GM21528 (cell line): ENCODE data around the gene PACRG.

Experiments used
- ATAC-seq: cut with Tn5 transposase; IDR thresholded peaks from one replicate; pipeline ENCODE4 v1.9.1; 2021; ENCODE audit warnings: mild to moderate bottlenecking, moderate library complexity; ENCODE audit not compliant: unreplicated experiment, low FRiP score

Gene PACRG

DNA sequence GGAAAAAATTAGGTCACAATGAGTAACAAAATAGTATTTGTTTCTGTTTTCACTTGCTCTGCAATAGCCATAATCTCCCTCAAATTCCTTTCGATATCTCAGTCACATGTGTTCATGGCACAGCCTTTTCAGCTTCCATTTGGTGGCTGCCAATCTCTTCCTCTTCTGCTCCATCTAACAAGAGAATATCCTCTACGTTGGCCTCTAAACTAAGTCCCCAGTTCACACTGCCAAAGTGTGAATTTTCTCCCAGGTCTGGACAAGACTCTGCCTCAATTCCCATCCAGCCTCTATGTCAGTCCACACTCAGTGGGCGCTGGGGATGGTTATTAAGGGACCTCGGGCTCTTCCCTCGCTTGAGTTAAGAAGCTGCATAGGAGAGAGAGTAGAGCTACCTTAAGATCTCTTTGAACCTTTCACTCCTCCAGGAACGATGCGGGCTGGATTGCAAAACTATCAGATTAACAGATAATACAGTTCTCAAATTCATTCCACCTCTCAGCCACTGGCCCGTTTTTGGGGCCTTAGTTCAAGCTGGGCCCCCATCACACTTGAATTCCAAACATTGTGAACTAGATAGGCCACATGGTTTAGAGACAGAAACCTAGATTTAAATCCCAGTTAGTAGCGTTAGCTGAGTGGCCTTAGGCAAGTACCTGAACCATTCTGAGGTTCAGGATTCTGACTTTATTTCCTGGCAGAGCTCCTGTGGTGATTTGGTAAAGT is 436.6 kb downstream of the PACRG start:
- ATAC-seq, result no peak

DNA sequence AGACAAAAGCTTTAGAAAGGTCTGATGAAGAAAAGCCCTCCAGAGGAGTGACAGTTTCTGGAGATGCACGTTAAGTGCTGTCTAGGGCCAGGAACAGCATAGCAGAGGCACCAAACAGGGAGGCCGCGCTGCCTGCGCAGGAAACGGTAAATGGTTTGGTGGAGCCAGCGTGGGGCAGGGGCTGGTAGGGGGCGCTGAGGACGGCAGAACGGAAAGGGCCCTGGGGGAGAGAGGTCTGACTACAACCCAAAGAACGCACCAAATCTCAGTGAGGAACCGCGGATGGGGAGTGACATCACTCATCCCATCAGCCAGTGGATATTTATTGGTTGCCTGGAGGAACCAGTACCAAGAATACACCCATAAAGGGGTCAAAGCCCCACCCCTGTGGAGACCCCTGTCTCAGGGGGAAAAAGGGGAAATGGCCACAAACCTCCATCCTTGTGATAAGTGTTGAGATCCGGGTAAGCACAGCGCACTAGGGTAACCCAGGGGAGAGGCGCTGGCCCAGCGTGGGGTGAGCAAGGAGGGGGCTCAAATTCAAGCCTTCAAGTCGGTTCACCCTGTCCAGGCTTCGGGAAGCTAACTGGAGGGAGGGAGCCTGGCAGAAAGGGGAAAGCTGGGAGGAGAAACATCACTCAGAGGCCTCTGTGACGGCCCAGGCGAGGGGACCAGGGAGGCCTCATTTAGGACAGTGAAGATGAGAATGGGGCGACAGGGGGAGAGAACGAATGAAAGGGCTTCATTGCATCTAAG is 437.6 kb downstream of the PACRG start:
- no peak for ATAC-seq

DNA sequence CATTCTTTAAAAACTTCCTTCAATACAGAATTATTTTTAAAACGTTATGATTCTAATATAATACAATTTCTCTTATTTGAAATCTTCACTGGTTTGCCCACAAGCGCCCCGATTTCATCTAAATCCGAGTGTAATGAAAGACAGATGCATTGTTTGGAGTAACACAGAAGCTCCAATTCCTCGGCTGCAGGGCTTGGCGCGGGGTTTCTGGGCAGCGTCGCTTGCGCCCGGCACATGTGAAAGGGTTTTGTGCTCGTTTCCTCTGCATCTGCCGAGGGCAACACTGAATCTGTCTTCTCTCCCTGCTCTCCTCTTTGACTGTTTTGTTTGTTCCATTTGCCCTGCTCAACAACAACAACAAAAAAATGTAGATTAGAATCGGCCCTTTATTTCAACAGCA is 438.1 kb downstream of the PACRG start:
- ATAC-seq, result no peak

DNA sequence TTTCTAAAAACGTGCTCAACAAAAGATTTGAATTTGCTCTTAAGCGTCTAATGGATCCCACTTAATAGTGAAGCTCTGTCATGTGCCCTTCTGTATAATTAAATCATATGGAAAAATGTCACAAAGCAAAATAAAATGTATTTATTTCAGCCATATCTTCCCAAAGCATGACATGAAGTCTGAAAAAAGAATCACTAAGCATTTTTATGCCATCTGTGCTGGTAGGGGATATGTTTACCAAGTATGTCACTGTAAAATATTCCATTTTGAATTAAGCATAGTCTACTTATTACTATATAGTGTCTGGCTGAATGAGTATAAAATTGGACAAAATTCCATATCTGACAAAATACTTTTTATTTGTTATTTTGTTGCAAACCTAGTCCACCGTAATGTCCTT is 438.7 kb downstream of the PACRG start:
- no peak for ATAC-seq

DNA sequence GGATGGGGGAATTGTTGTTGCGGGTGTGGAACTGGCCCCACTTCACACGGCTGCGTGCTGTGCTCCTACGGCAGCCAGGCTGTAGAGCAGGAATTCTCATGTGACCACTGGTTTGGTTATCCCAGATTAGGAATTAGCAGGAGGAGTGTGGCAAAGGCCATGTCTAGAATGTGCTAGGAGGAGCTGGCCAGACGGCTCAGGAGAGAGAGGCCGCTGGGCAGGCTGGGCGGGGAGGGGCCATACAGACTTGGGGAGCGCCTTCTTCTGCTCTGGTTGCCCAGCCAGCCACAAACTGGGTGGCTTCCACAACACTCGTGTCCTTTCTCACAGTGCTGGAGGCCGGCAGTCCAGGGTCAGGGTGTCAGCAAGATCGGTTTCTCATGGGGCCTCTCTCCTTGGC is 441.7 kb downstream of the PACRG start:
- ATAC-seq, result no peak

DNA sequence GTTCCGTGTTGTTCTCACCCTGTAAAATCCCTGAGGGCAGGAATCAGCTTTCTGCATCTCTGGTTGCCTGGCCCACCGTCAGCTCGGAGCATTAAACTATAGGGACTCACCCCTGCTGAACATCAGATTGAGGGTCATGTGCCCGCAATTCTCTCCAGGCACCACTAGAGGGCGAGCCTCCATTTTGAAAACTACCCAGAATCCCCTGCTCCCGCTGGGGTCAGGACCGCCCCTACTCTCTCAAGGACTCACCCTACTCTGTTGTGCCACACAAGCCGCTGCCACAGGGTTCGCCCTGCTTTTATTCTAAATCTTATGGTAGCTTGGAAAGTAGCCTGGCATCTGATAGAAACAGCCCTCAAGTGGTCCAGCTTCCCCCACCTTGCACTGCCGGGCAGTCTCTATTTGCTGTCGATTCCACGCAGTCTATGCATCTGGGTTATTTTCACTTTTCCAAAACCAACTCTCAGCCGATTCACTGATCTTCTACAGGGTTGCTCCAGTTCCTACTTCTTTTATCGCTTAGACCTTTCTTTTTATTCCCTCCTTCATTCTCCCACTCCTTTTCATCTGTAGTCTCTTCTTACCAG is 442.6 kb downstream of the PACRG start:
- ATAC-seq, result no peak

DNA sequence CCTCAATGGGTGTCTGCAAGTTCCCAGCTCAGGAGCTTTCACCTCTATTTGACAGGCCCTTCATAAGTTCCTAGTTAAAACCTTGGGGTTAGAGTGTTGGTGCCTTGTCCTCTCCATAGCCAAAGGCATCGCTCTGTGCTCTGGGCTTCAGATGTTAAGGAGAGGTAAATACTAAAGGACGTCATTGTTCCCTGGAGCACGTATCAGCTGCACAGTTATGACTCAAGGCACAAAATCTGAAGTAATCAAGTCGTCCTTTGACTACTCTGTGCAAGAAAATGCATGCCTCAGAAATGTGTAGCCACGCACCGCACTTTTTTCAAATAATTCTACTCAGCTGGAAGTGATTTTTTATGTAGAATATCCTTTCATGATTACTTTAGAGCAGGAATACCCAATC is 446.0 kb downstream of the PACRG start:
- ATAC-seq, result no peak

DNA sequence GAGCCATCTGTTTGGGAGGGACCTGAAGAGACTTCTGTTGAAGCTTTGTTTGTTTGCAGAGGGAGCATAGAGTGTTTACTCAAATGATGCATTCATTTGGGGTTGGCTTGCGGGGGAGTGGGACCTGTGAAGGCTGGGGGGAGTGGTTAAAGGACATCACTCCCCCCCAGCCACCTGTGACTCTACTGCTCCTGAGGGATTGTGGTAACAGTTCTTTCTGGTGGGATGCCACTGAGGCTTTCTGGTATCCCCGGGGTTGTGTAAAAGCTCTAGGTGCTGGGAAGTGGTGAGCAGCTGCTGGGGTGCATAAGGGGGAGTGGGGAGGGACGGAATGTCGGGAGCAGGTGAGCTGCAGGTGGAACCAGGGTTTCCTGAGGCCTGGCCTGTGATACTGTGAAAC is 447.5 kb downstream of the PACRG start:
- ATAC-seq, result no peak

DNA sequence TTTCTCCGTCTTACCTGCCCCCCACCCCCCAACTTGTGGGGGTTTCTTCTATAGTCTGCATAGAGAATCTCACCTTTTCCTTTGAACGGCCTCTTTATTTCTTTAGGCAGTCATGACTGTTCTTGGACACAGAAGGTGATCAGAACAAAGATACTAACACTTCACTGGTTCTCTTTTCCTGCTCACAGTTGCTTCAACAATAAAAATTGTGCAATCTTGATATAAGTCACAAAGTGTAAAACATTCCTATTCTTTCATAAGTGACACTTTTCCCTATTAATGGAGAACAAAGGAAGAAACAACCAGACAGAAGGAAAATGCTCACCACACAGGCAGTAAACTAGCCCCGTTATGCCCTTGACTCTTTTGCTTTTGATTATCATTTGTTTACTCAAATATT is 448.3 kb downstream of the PACRG start:
- ATAC-seq, result no peak

DNA sequence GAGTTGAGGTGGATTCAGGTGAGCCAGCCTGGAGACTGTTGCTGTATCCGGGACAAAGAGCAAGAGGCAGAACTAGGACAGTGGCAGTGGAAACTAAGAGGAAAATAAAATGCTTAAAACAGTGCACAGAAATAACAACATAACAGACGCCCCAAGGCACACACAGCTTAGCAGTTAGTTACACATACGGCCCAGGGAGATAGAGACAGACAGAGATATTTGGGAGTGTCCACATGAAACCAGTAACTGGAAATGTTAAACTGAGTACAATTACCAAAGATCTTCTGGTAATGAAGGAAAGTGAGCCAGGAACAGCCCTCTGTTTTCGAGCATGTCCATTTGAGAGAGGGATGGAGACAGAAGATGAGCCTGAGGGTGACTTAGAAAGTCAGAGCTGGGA is 449.2 kb downstream of the PACRG start:
- ATAC-seq, result no peak

DNA sequence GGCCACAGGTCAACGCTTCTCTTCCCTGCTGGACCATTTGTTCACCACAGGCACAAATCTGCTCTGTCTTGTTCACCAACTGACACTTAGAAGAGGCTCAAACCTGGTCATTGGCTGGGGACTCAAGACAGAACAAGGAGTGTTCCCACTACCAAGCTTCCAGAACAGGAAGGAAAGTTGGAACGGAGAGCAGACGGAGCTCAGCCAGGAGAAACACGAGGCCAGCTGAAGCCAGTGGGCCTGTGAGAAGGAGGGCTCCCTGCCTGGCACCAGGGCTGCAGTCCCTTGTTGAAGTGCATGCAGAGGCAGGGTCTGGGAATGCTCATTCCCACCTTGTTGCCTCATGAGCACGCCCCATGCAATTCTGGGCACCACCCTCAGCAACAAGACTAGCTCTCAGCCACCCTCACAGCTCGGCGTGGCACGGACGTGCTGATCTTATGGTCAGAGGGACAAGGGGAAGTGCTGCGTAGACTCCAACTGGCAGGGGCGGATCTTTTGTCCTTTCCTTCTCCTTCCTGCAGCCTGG is 450.2 kb downstream of the PACRG start:
- ATAC-seq, result no peak

DNA sequence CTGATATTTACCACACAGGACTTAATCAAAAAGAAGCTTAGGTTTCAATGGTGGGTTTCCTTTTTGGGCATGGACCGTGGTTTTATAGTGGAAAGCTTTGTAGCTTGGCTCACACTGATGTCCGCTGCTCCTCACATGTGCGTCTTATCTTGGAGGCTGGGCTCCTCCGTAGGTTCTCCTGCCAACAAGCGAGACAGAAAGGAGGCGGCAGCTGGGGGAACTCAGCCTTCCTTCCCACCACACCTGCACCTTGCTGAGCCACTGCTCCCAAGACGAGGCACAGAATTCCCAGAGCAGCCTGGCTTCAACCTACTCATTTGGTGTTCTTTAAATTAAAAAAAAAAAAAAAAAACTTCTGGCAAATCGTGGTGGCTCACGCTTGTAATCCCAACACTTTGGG is 451.3 kb downstream of the PACRG start:
- ATAC-seq, result no peak

DNA sequence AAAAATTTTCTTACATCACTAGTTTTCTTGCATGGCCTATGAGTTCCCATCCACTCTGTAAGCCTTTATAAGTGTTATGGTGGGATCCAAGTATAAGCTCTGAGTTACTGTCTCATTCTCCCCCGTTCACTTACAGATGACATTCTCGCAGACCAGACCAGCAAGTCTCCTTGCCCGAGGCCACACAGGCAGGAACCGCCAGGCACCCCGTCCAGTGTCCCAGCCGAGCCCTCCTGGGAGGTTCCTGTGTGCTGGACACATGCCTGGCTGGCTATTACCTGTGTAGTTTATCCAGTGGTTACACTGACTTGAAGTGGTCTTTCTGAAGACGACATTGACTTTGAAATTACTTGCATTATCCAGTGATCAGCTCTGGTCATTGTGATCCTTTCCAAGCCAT is 451.9 kb downstream of the PACRG start:
- ATAC-seq, result no peak

DNA sequence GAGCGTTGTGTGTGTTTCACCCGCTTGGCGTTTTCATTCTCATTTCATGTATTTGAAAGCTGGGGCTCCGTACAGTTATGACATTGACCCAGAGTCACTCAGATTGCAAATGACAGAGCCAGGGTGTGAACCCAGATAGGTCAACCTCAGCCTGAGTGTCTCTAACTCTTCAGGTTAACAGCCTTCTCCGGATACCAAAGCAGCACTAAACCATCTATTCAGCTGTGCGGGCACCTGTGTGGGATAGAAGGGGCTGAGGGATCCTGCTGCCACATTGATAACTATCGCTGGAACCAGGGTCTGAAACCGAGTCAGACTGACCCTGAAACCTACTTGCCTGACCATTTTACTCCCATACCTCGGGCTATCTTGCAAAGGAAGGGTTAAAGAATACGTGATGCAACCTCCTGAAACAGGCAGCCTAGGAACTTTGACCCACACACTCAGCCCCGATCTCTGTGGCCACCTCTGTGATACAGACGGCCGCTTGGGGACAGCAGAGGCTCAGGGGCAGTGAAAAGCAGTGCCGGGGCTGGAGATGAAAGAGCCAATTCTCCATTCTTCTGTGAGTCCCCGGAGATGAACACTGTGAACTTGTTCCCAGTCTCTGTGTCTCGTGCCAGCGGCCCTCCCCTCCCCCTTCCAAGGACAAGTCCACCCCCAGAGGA is 453.2 kb downstream of the PACRG start:
- ATAC-seq, result no peak

DNA sequence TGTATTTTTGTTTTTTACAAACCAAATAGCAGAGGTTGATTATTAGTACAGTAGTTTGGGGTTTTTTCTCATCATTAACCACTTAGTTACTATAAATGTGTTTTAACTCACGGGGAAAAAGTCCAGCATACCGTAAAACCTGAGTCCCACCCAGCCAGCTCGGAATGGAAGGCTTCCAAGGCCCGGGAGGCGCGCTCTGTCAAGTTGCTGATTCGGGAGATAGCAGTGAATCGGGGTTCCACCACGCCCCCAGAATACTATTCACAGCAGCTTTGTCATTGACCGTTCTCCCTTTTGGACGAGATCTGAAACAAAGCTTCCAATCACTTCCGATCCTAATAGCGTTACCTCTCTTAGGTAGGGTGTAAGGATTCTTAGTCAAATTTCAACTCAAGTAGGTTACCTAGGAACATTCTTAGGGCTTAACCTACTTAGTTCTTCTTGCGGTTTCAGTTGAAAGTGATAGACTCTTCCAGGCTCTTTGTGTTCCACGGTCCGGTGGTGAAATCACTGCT is 453.9 kb downstream of the PACRG start:
- no peak for ATAC-seq

DNA sequence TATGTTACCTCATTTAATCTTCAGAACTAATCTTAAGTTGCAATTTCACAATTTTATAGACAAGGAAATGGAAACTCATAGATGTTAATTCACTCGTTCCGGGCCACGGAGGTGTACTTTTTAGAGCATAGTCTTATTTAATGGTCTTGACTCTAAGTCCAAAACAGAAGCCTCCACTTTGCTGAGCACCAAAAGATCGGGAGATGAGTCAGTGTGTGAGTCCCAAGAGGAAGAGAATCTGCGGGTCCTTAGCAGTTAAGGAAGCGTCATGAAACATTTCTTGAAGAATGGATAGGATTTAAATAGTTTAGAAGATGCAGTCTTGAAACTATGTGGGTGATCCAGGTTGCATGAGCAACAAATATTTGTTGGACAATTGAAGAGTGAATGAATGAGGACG is 454.9 kb downstream of the PACRG start:
- no peak for ATAC-seq

DNA sequence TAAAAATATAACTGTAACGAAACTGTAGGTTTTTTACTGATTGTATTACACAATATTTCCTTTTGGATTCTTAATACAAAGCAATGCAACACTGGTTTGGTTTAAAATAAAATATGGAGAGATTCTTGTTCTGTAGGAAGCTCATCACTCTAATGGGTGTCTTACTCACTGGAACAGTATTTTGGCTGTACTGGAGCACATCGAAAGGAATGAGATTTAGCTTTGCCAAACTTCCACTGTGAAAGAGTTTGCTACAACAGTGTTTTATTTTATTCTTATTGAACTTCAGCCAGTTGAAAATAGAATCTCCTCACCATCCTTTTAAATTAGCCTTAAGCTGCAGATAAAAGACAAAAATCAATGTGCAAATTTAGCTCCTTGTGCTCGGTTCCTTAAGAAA is 456.0 kb downstream of the PACRG start:
- ATAC-seq, result no peak

DNA sequence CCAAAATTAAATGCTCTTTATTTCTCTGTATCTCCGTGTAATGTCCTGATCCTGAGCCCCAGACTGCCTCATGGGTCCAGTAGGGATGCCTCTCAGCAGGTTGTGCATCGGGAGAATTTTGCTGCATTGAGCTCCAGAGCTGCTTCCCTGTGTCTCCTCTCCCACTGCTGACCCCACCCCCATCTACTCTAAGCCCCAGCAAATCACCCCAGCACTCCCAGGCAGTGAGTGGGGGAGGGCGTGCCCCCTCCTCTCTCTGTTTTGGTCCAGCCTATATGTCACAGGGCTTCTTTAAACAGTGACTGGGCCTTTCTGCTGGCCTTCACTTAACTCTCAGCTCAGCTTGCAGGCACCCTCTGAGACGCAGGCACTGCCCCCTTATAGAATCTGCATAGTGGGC is 458.0 kb downstream of the PACRG start:
- ATAC-seq, result no peak

DNA sequence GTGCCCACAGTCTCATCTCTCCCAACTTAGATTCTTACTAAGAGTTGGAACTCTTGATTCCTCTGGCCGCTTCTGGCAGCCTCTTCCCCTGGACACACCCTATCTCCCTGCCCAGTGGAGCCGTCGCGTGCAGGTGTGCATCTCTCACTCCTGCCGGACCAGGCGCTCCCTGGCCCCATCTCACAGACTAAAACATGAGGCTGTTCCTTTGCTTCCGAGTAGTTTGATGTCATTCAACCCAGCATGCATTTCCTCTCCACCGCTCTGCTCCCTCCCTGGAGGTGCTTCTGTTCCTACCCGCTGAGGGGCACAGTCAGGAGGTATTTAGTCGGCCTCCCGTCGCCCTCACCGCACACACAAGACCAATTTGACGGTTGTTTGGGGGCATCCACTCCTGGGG is 458.8 kb downstream of the PACRG start:
- ATAC-seq, result no peak

DNA sequence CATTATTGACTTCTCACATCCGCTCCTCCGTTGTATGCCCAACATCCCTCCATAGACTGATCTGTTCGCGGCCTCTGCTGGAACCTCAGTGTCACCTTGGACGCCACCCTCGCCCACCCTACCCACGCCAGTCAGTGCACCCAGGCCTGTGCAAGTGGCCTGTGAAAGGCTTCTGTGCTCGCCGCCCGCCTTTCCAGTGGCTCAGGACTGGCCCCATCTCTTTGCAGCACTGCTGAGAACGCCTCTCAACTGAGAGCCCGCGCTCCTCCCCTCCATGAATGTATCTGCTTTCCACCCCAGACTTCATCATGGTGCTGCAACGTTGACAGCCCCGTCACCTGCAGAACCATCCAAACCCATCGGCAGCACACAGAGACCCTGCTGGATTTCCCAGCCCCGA is 459.4 kb downstream of the PACRG start:
- no peak for ATAC-seq

DNA sequence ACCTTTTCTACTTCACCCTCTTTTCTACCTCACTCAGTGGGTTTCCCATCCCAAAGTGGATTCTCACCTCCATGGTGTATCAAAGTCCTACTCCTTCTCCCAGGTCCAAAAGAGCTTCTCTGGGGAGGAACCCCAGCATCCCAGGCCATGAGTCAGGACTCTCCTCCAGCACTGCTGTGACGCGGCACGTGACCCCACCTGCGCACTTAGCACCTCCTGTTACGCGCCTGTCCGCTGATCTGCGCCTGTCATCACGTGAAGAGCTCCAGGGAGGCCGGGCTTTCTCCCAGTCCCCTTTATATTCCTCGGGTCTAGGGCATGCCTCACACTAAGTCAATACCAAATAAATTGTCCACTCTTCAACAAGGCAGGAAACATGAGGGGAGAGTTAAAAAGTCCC is 459.8 kb downstream of the PACRG start:
- ATAC-seq, result no peak
